ENCODE measurements around the gene CHGA.

CHGA gene

GRCh38 chr14:92981726-92982125, 58.8 kb downstream of the CHGA start:
- no peak for TF ChIP-seq CTCF (IDR thresholded peaks at IDR 0.05; ENCODE audit: control extremely low read depth, extremely low read depth, low read depth, missing control alignments)
- CTCF ChIA-PET: interaction anchor here (1.2 kb wide), 1 partner anchor 10 kb away, joined by 3 read pairs; no protein-coding TSS in a partner anchor
- DNase-seq (ENCODE audit: extremely low spot score): no peak
- POLR2A ChIA-PET: no interaction called here

- DNase-seq (ENCODE audit: extremely low spot score): no peak
- ChIA-PET POLR2A (no interaction called here), CTCF (interaction anchor here (0.6 to 1.2 kb wide), 2 partner anchors 9 to 31 kb away, joined by 3 to 5 read pairs; no protein-coding TSS in a partner anchor)
- TF ChIP-seq CTCF (IDR thresholded peaks at IDR 0.05; ENCODE audit: control extremely low read depth, extremely low read depth, low read depth, missing control alignments): no peak
Measured at GRCh38 chr14:92982956-92983355, 60.0 kb downstream of the CHGA start.

- no peak for TF ChIP-seq CTCF (IDR thresholded peaks at IDR 0.05; ENCODE audit: control extremely low read depth, extremely low read depth, low read depth, missing control alignments)
- CTCF ChIA-PET: no interaction called here
- no peak for DNase-seq (ENCODE audit: extremely low spot score)
- POLR2A ChIA-PET: no interaction called here
Measured at GRCh38 chr14:92984082-92984788, 61.3 kb downstream of the CHGA start.

Measured in GM10248 (cell line).